Esophagus squamous epithelium (tissue), 4 donors: Measurements from ENCODE around the gene MTIF3.

ENCODE experiments used
- CTCF ChIP-seq, 6 experiments: fragments of 450-650 bp in 4 of 6; fragments of 200-600 bp in 2 of 6; sonication (generic) in 2 of 6; IDR thresholded peaks; one replicate each; pipeline ENCODE4 v1.5.1; 2016 to 2019; ENCODE audit warnings: antibody characterized with exemption in 6 of 6, mild to moderate bottlenecking in 4 of 6, moderate library complexity in 4 of 6
- POLR2A ChIP-seq, 4 donors: fragments of 450-650 bp; IDR thresholded peaks; one replicate each; pipeline ENCODE4 v1.6.1; 2017; ENCODE audit warnings: antibody characterized with exemption in 4 of 4, mild to moderate bottlenecking in 4 of 4, moderate library complexity in 3 of 4

- TF ChIP-seq CTCF (IDR thresholded peaks at IDR 0.05) (no peak), POLR2A (IDR thresholded peaks at IDR 0.05) (no peak)
These were observed 45.2 kb upstream of the MTIF3 start for GRCh38 chr13:27495551-27495950.
